Activated naive CD8-positive, alpha-beta T cell treated with anti-CD3 and anti-CD28 coated beads for 36 hours (primary cell): ENCODE results near the gene ATP5IF1. TPM values are rescaled to one million over a fixed set of nuclear protein-coding genes. Genes with fewer than 3 reads are reported as not detected.
A peak's percentile ranks its signal among the peaks of the same experiment; 100 is the strongest.

ENCODE experiments used
- DNase-seq: peaks from one replicate; pipeline ENCODE4 v3.0.0; 2021
- H3K27ac Mint-ChIP-seq: one replicate; pipeline ENCODE4 v1.8.0; 2022; ENCODE audit warnings: mild to moderate bottlenecking, moderate library complexity, mixed read lengths
- H3K27me3 Mint-ChIP-seq: one replicate; pipeline ENCODE4 v1.8.0; 2022; ENCODE audit warnings: mild to moderate bottlenecking, mixed read lengths
- H3K36me3 Mint-ChIP-seq: one replicate; pipeline ENCODE4 v1.8.0; 2021; ENCODE audit warnings: mild to moderate bottlenecking, mixed read lengths
- H3K4me1 Mint-ChIP-seq: one replicate; pipeline ENCODE4 v1.8.0; 2021; ENCODE audit warnings: mixed read lengths
- H3K4me3 Mint-ChIP-seq: one replicate; pipeline ENCODE4 v1.8.0; 2022; ENCODE audit warnings: mild to moderate bottlenecking, moderate library complexity, mixed read lengths
- H3K9me3 Mint-ChIP-seq: one replicate; pipeline ENCODE4 v1.8.0; 2022; ENCODE audit warnings: mixed read lengths
- total RNA-seq, 2 experiments: library from RNA; stranded (reverse); gene quantifications; one replicate each; pipeline ENCODE4 v1.2.3, GENCODE V29; 2021

ATP5IF1 gene
- 100 to 1,000 TPM; 180 to 197 TPM for total RNA-seq

GRCh38 chr1:28235755-28236655 is at the start of gene ATP5IF1:
ATP5IF1 (plus strand) TSS chr1:28236124; CDS start chr1:28236184, 60 bp downstream.
- H3K27ac Mint-ChIP-seq: no peak within 1 kb of the TSS
- H3K36me3 Mint-ChIP-seq: peaks cover 10% of the 10 kb centered on the region
- no peaks in the 10 kb centered on the region for H3K9me3 Mint-ChIP-seq
- DNase-seq: peak; percentile 94
- H3K4me3 Mint-ChIP-seq: no peak within 1 kb of the TSS
- H3K27me3 Mint-ChIP-seq: no peaks in the 10 kb centered on the region
- H3K4me1 Mint-ChIP-seq: peaks cover 10% of the 10 kb centered on the region

DNA sequence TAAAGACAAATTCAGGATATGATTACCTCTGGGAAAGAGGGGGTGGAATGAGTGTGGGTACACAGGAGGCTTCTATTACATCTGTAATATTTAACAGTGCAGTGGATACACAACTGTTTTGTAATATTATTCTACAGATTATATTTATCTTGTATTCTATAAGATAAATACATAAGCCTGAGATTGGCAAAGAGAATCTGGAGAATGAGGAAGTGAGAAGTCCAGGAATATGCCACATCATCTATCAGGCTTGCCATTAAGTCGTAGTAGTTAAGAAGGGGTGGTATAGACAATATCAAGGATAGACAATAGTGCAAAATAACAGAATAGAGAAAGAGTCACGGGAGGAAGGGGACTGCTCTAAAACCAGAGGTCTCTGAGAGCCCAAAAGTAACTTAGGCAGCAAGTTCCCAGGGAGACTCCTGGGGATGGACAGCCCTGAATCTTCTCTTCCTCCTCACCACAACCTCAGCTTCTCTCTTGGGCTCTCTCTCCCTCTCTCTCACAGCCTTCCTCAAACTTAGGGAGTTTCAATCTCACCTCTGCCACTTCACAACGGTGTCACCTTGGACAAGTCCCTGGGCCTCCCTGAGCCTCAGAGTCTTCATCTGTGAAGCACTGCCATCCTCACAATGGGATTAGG is 45.5 kb upstream of the ATP5IF1 start:
- Mint-ChIP-seq H3K36me3 (peaks cover 2% of the 10 kb centered on the region), H3K27ac (no peak overlapping the region), H3K9me3 (no peaks in the 10 kb centered on the region), H3K4me3 (no peak overlapping the region), H3K4me1 (peaks cover 2% of the 10 kb centered on the region), H3K27me3 (no peaks in the 10 kb centered on the region)
- DNase-seq: no peak

DNA sequence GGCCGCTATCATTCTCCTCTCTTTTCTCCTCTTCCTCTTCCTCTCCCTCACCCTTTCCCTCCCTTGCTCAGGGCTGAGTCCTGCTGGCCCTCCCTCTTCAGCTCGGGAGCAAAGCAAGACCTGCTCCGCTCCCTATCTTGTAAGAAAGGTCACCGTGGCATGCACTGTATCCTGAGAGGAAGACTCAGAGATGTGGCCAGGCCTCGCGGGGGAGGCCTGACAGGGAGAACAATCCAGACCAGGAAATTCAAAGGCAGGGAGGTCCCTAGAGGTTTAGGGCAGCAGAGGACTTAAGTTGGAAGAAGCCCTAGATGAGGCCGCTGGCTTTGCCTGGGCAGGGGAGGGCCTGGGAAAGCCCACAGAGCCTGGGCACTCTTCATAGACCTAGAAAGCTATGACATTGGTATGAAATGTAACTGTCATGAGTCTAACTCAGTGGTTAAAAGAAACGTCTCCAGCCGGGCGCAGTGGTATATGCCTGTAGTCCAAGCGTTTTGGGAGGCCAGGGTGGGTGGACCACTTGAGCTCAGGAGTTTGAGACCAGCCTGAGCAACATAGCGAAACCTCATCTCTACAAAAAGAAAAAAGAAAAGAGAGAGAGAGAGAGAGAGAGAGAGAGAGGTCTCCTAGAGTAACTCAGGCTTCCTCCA is 44.8 kb upstream of the ATP5IF1 start:
- DNase-seq: no peak
- H3K9me3 Mint-ChIP-seq: no peaks in the 10 kb centered on the region
- no peak overlapping the region for H3K27ac Mint-ChIP-seq
- H3K4me3 Mint-ChIP-seq: no peak overlapping the region
- H3K36me3 Mint-ChIP-seq: peaks cover 4% of the 10 kb centered on the region
- H3K27me3 Mint-ChIP-seq: no peaks in the 10 kb centered on the region
- peaks cover 5% of the 10 kb centered on the region for H3K4me1 Mint-ChIP-seq

DNA sequence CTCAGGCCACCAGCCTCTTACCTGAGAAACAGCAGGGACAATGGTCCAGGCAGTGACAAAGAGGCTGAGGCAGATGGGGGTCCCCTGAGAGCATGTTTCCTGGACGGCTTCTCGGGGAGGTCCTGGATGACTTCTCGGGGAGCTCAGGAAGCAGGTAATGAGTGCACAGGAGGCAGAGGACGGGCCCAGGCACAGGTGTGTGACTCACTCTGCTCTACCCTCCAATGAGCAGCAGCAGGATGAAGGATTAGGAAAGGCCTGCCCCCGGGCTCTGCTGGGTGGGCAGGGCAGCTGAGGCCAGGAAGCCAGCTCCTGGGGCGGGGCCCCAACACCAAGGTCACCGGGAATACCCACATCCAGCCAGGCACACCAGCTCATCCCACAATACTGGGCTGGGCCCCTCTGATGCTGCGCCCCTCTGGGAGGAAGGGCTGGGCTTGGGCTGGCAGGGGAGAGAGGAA is 42.2 kb upstream of the ATP5IF1 start:
- Mint-ChIP-seq H3K36me3 (peaks cover 28% of the 10 kb centered on the region), H3K27ac (no peak overlapping the region), H3K4me1 (peaks cover 17% of the 10 kb centered on the region), H3K9me3 (peaks cover 2% of the 10 kb centered on the region), H3K27me3 (no peaks in the 10 kb centered on the region), H3K4me3 (no peak overlapping the region)
- no peak for DNase-seq

DNA sequence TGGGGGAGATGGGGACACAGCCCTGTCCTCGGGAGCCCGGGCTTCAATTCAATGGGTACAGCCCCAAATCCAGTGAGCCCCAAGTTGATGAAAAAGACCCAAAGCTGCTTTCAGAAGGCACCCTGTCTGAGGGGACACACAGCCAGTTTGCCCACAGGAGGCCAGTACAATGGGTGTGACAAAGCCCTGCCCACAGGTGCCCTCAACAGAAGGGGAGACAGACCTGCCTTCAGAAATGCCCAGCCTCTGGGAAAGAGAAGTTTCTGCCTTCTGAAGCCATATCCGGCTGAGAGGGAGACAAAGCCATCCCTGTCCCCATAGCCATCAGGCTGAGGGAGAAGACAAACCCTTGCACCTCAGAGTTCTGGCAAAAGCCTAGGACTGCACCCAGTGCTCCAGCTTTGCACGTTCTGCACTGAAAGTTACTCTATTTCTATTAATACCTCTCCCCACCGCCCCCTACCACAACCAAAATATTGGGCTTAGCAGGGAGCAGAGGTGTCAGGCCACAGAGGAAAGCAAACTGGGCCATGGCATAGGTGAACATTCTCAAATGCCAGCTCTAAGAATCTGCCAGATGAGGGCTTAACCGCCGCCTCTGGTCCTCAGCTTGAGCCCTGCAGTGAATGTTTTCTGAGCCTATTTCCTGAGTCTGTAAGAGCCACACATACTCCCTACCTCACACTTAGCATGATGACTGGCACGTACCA is 41.4 kb upstream of the ATP5IF1 start:
- Mint-ChIP-seq H3K27ac (no peak overlapping the region), H3K27me3 (peaks cover 4% of the 10 kb centered on the region), H3K36me3 (peaks cover 36% of the 10 kb centered on the region), H3K4me1 (peaks cover 24% of the 10 kb centered on the region), H3K4me3 (no peak overlapping the region), H3K9me3 (peaks cover 9% of the 10 kb centered on the region)
- DNase-seq: no peak

GRCh38 chr1:28195780-28196179 is 40.1 kb upstream of the ATP5IF1 start:
- H3K27me3 Mint-ChIP-seq: peaks cover 4% of the 10 kb centered on the region
- H3K4me1 Mint-ChIP-seq: peaks cover 35% of the 10 kb centered on the region
- no peak for DNase-seq

GRCh38 chr1:28196330-28196729 is 39.6 kb upstream of the ATP5IF1 start:
- no peak overlapping the region for H3K27ac Mint-ChIP-seq
- H3K4me1 Mint-ChIP-seq: peaks cover 41% of the 10 kb centered on the region
- peaks cover 53% of the 10 kb centered on the region for H3K36me3 Mint-ChIP-seq
- H3K9me3 Mint-ChIP-seq: peaks cover 10% of the 10 kb centered on the region
- H3K27me3 Mint-ChIP-seq: peaks cover 4% of the 10 kb centered on the region
- DNase-seq: no peak
- H3K4me3 Mint-ChIP-seq: no peak overlapping the region

More at GRCh38 chr1:28195780-28196179, 40.1 kb upstream of the ATP5IF1 start:
- no peak overlapping the region for H3K4me3 Mint-ChIP-seq
- peaks cover 47% of the 10 kb centered on the region for H3K36me3 Mint-ChIP-seq
- H3K27ac Mint-ChIP-seq: no peak overlapping the region
- peaks cover 10% of the 10 kb centered on the region for H3K9me3 Mint-ChIP-seq

GRCh38 chr1:28197682-28198415 is 38.1 kb upstream of the ATP5IF1 start:
- Mint-ChIP-seq H3K36me3 (peaks cover 60% of the 10 kb centered on the region), H3K27ac (no peak overlapping the region), H3K27me3 (peaks cover 4% of the 10 kb centered on the region), H3K4me1 (peaks cover 41% of the 10 kb centered on the region), H3K9me3 (peaks cover 10% of the 10 kb centered on the region), H3K4me3 (no peak overlapping the region)
- DNase-seq: no peak

- Mint-ChIP-seq H3K9me3 (peaks cover 10% of the 10 kb centered on the region), H3K36me3 (peaks cover 73% of the 10 kb centered on the region), H3K27ac (peak overlapping the region; percentile 93), H3K27me3 (peaks cover 4% of the 10 kb centered on the region), H3K4me3 (peak overlapping the region; percentile 54), H3K4me1 (peaks cover 41% of the 10 kb centered on the region)
- peak; percentile 75 for DNase-seq
Observed at GRCh38 chr1:28199328-28200233, 36.3 kb upstream of the ATP5IF1 start.

- Mint-ChIP-seq H3K27me3 (peaks cover 4% of the 10 kb centered on the region), H3K36me3 (peaks cover 73% of the 10 kb centered on the region), H3K4me1 (peaks cover 41% of the 10 kb centered on the region), H3K4me3 (peak overlapping the region; percentile 23), H3K9me3 (peaks cover 10% of the 10 kb centered on the region), H3K27ac (peak overlapping the region; percentile 88)
- no peak for DNase-seq
Observed at GRCh38 chr1:28200234-28200873, 35.6 kb upstream of the ATP5IF1 start.

- Mint-ChIP-seq H3K27ac (no peak overlapping the region), H3K4me3 (no peak overlapping the region), H3K27me3 (no peaks in the 10 kb centered on the region), H3K4me1 (peaks cover 15% of the 10 kb centered on the region), H3K36me3 (peaks cover 37% of the 10 kb centered on the region), H3K9me3 (no peaks in the 10 kb centered on the region)
- no peak for DNase-seq
Observed at GRCh38 chr1:28205243-28205642, 30.7 kb upstream of the ATP5IF1 start.

GRCh38 chr1:28208818-28209441 is 27.0 kb upstream of the ATP5IF1 start:
- H3K27me3 Mint-ChIP-seq: no peaks in the 10 kb centered on the region
- H3K4me1 Mint-ChIP-seq: peaks cover 3% of the 10 kb centered on the region

More at GRCh38 chr1:28208818-28209441, 27.0 kb upstream of the ATP5IF1 start:
- peak; percentile 31 for DNase-seq
- Mint-ChIP-seq H3K9me3 (no peaks in the 10 kb centered on the region), H3K27ac (no peak overlapping the region), H3K4me3 (no peak overlapping the region), H3K36me3 (peaks cover 15% of the 10 kb centered on the region)
